DMS53 treated with DMSO at 0.1 percent for 48 hours (cell line): ENCODE data around the gene PEPD.

Source experiments
- DNase-seq: peaks from one replicate; lab custom pipeline; 2025; ENCODE audit not compliant: unreplicated experiment; lab: John Stamatoyannopoulos, UW

Gene PEPD

DNA sequence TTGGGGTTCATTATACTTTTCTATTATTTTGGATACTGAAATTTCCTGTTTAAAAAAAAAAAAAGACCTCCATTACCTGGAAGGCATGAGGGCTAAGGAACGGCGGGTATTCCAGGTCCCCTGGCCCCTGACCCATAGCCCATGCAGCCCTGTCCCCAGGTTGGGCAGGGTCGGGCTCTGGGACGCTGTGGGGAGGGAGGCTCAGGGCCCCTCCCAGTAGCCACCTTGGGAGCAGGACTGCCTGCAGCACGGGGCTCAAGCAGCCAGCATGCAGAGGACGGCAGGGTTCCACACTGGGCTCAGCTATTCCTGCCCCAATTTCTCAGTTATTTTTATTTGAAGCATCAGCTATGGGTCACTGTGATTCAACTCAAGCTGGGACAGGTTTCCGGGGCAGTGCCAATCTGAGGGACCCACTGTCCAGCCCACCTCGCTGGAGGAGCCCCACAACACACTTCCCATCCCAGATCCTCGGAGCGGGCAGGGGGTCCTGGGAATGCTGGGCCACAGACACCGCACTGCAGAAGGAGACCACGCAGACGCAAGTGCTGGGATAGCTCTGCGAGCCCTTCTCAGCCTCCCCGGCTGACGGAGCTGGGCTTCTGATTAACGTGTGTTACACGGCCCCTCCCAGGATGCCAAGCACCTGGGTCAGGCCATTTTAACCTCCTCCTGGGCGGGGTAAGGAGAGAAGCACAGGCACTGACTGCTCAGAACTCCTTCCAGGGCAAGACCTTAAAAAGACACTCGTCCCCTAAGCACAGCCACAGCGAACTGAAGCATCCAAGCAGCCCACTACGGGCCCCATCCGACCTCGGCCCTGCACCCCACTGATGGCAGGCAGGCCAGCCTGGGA lies 60.1 kb downstream of the PEPD start:
- no peak for DNase-seq

DNA sequence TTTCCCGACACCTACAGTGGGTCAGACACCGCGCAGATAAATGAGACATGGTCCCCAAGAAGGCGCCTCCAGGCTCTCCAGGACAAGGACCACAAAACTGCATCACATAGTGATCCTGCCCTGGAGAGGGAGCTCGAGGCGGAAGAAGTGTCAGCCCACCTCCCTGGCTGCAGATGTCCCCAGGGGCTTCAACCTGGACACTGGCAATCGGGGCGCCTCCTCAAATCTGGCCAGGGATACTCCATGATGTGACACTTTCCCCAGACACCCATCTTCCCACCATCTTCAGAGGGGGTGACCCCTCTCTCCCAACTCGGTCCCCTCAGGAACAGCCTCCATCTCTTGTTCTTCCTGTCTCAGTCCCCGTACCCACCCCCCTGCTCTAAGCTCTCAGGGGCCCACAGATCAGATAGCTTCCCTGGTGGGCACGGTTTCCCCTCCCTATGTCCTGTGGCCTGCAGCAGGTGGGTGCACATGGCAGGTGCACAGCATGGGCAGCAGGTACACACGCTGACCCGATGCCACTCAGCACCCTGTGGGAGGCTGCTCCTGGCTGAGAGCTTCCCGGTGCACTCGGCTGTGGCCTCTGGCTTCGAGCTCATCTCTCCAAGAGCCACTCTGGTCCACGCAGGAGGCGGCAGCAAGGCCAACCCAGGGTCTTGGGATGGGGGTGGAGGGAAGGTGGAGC lies 61.2 kb downstream of the PEPD start:
- no peak for DNase-seq

DNA sequence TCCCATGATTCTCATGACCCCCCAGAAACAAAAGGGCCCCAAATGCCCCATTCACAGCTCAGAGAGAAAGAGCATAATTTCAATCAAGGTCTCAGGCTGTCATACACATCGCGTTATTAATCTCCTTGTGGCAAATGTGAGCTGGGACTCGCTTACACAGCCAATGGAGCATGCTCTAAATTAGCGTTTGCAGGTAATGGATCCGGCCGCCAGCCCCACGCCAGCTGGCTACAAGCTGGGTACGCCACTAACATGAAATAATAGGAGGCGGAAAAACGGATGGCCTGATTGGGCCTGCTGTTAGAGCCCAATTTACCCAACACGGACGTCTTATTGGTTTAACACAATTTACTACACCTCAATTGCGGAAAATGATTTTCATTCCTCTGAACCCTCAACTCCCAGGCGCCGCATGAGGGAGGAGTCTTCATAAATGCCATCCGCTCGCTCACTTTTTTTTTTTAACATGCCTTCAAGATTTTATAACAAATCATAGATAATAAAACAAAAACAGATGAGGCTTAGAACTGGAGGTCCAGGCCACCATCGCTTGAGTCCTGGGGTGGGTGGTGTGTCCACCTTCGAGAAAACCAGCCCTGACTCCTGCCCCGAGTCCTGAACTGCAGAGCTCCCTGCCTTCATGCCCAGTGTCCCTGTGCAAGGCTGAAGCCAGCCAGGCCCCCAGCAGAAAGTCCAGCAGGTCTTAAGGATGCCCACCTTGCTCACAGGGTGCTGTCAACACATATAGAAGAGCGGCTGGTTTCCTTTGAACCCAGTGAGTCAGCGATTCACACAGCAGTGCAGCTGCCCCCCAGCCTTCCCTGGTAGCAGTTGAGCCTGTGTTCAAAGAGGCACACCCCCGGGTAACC lies 62.1 kb downstream of the PEPD start:
- DNase-seq = no peak

DNA sequence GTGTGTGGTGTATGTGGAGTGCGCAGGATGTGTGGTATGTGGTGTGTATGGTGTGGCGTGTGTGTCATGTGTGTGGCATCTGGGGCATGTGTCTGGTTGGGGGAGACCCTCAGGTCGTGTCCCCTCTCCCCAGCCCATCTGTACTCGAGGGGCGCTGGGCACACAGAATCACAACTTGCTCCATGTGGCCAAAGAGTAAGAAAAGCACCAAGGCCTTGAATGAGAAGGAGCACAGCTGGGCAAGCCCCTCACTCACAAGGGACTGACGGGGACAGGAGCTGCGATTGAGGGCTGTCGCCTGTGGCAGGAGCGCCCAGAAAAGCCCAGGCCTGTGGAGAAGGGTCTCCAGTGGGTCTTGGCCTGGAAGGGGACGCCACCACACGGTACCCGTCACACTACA lies 62.8 kb downstream of the PEPD start:
- DNase-seq = no peak

DNA sequence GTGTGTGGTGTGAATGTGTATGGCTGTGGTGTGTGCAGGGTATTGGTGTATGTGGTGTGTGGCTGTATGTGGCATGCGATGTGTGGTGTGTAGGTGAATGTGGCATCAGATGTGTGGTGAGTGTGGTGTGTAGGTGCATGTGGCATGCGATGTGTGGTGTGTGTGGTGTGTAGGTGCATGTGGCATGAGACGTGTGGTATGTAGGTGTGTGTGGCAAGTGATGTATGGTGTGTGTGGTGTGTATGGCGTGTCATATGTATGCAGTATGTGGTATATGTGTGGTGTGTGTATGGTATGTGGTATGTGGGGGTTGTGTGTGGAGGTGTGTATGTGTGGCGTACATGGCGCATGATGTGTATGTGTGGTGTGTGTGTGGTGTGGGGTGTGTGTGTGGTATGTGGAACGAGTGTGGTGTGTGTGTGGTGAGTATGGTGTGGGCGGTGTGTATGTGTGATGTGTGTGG lies 63.4 kb downstream of the PEPD start:
- no peak for DNase-seq

DNA sequence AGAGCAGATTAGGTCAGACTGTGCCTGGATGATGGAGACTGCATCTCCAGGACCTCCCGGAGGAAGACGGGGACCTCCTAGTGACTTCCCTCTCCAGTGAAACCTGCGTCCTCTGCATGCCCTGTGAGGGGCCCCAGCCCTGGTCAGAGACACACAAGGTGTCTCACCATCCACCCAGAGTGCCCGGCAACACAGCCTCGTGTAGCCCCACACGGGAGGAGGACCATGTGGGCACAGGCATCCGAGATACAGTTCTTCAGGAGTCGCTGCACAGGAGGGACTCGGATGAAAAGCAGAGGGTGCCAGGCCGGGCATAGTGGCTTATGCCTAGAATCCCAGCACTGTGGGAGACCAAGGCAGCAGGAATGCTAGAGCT lies 64.8 kb downstream of the PEPD start:
- no peak for DNase-seq

DNA sequence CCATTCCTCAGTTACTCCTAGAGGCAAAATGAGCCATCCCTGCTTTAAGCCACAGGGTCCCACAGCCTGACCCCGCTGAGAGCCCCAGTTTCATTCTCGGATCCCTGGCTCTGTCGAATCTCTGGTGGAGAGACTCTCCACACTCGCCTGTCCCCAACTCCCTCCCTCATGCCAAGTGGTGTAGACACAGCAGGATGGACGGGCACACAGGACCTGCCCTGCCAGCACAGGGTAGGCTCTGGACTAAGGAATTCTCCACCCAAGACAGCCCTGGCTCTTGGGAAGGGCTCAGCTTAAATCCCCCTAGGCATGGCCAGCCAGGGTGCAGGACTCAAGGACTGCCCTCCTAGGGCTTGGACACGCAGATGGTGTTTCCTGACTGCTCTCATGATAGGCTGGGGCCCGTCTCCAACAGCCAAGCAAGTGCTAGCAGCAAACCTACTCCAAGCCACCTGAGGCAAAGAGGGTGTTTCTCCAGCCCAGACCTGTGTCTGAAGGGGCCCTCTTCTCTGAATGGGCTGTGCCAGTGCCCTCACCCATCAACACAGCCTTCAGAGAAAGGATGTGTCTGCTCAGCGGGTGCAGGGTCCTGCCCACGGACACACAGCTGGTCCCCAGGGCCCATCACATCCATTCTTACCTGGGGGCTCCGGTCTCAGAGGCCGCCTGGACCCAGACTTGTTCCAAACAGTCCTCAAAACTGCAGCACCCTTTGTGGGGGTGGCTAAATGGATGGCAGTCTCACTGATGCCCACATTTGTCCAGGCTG lies 65.3 kb downstream of the PEPD start:
- DNase-seq = no peak

DNA sequence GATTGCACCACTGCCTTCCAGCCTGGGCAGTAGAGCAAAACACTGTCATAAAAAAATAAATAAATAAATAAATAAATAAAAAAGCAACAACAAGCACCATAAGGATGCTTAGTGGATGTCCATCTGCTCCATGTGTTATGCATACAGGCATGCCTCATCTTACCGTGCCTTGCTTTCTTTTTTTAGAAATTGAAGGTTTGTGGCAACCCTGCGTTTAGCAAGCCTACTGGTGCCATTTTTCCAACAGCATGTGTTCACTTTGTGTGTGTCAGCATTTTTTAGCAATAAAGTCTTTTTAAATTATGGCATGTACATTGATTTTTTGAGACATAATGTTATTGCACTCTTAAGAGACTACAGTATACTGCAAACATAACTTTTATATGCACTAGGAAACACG lies 68.3 kb downstream of the PEPD start:
- DNase-seq = no peak

DNA sequence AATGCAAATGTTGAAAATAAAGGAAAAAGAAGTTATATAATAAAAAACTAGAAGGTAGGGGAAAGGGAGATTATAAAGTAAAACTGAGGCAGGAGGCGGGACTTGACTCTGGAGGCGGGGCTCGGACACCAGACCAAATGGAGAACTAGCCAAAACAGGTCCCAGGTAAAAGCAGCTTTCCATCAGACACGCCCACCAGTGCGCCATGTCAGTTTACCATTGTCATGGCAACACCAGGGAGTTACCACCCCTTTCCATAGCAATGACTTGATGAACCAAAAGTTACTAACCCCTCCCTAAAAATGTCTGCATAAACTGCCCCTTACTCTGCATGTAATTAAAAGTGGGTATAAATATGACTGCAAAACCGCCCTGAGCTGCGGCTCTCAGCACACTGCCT lies 70.9 kb downstream of the PEPD start:
- DNase-seq = no peak

DNA sequence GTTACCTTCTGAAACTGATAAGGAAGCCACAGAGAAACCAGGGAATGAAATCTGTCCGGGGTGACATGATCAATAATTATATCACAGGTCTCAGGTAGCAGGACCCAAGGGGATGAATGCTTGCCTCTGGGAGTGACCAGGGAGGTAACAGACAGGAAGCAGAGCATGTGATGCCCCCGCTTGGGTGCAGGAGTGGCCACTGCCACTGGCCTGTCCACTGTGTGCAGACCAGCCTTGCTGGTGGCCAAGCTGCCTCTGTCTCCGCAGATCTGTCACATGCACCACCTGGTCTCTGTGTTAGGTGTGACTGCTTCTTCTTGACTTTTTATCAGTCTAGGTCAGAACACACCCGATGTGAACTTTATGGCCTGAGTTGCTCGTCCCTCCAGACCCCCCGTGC lies 71.8 kb downstream of the PEPD start:
- DNase-seq = no peak

DNA sequence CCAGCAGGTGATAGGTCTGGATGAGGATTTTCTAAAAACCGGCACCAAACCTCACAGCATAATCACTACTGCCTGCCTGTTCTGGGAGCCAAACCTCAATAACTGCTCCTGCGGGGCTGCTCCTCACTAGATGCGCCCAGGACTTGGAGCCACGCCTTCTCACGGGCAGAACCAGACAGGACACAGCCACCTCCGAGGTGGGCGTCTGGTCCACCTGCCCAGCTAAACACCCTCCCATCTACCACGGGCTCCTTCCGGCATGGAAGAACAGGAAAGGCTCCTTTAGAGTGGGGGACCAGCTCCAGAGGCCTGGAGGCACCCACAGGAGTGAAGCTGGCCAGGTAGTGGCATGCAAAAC lies 73.5 kb downstream of the PEPD start:
- DNase-seq = no peak

DNA sequence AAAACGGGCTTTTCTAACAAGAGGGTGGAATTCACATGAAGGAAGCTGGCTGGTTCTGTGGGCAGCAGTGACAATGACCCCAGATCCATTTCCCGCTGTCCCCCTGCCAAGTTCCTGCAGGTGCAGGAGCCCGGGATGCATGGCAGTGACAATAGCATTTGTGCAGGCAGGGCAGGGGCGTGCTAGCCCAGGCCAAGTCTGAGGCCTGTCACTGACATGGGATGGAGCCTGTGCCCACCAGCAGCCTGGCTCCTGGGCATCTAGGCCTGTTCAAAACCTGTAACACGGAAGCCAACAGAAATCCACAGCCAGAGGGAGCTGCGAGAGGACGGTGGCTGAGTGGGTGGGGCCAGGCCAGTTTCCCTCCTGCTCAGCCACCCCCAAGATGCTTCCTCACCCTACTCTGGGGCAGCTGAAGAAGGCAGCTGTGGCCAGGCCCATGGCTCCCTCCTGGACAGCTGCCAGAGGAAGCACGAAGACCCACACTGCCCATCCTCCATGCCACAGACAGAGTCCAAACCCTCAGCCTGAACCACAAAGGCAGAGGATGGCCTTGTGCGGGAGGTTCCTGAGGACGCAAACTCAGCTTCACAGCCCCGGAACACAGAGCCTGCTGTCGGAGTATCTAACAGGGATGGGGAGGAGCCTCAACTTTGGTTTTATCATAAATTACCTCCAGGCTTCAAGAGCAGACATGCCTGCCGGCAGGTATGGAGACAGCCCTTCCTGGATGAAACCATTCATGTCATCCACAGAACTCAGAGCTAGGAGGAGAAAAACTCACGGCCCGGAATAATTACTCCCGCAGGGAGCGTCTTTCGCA lies 74.0 kb downstream of the PEPD start:
- no peak for DNase-seq

DNA sequence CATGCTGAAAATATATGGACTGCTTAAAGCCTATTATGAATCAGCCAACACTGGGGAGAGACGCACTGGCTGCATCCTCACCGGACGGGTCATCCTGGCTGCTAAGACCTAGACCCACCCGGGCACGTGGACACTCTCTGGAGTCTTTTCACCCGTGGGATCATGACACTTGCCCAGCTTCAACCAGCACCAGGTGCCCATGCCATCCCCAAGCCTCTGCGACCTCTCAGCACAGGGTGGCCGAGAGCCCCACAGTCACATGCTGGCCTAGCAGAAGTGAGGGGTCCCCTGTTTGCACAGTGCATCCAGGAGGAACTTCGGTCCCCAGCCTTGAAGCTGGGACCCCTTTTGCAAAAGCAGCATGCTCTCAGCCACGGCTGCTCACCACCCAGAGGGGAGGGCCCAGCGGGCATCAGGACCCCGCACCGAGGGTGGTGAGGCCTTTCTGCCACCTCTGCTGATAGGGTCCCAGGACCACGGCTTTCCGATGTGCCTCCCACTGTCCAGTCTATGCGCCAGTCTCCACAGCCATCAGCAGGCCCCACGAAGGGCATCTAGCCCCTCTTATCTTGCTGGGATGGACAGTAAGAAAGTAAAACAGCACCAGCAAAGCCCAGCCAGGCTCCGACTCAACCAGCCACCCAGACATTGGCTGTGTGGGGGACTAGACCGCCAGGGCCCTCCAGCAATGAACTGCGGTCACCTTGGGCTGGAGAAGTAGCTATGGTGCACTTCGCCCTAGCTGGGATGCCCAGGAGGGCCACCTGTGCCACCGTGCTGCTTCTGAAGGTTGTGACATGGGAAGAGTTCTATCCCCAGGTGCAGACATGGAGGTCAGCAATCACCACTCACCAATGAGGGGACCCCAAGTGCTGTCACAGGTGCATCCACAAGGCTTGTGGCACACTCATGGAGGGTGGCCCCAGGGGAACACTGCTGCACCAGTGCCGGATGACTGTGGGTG lies 75.0 kb downstream of the PEPD start:
- no peak for DNase-seq

DNA sequence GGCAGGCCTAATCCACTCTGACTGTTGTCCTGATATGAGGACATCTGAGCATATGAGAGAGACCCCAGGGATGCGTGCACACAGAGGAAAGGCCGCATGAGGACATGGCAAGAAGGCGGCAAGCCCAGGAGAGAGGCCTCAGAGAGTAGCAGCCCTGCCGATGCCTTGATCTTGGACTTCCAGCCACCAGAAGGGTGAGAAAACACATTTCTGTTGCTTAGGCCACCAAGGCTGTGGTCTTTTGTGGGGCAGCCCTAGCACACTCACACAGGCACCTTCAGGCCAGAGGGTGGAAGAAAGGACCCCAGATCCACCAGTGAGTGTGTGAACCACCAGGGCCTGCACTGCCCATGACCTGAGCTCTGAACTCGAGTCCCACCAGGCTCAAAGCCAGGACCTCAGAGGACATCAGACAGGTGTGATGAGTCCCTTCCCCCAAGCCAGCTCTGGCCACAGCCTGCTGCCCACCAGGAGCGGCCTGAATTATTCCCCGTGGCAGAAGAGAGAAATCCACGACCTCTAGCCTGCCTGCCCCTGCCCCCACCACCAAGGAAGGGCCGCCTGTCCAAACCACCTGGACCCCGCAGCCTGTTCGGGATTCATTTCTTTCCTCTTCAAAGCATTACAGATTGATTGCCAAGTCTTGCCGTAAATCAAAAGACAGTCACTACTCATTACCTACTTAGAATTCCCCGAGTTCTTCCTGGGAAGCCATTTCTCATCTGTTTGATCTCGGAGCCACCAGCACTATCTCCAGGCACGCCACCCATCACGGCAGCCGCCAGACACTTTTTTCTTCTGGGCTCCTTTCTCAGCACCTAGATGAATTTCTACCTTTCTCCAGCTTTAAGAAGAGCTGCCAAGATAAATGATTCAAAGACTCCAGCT lies 75.9 kb downstream of the PEPD start:
- DNase-seq = no peak

DNA sequence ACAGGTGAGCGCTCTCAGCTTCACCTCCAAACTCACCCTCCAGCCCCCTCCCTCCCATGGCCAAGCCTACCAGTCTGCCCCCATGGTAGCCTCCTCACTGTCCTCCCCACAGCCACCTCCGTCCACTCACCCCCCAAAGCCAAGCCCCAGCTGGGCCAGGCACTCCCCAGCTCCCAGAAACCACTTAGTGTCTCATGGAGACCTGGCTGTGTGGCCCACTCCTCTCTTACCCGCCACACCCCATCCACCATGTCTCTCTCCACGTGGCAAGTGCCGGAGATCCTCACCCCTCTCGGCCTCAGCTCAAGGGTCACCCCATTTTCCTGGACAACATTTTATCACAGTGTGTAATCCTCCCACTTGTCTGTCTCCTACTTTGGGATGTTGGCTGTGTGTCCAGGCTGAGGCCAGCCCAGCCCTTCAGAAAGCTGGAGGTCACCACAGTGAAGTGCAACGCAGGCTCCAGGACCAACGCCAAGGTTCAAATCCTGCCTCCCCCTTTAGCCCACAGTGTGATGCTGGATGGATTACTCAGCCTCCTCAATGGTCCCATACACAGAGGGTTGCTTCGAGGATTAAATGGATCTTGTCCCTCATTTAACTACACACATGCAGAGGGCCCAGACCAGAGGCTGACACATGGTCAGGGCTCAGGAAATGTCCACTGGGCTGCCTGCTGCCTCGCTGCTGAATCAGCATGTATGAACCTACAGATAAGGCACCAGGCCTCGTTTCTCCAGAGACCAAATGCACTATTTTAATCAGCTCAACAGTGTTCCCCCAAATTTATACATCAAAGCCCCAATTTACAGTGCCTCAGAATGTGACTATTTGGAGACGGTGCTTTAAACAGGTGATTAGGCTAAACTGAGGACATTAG lies 76.8 kb downstream of the PEPD start:
- no peak for DNase-seq

DNA sequence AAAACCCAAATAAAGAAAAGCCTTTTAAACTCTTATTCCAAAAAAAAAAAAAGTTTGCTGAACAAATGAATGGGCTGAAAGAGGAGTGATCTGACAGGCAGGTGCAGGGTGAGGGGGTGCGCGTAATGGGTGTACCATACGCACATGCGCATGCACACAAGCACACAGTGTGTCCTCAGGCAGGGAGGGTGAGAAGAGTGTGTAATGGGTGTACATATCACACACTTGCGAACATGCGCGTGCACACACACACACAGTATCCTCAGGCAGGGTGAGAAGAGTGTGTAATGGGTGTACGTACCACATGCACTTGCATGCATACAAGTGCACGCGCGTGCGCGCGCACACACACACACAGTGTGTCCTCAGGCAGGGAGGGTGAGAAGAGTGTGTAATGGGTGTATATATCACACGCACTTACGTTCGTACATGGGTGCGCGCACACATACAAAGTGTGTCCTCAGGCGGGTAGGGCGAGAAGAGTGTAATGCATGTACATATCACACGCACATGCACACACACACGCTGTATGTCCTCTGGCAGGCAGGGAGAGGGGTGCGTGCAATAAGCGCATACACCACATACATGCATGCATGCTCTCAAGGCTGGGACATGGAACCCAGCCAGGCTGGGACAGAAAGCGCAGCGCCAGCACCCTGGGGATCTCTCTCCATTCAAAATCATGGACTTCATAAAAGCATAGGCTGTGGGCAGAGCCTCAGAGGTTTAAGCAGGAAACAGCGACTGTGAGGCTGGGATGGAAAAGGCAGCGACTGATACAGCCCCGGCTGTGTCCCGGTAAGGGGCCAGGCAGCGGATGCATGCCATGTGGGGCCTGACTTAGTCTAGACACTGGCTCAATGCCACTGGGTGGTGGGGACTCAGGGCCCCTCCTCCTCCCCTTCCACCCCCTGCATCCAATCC lies 77.7 kb downstream of the PEPD start:
- DNase-seq = no peak
